ENCODE data around the gene NUBPL.

DNA sequence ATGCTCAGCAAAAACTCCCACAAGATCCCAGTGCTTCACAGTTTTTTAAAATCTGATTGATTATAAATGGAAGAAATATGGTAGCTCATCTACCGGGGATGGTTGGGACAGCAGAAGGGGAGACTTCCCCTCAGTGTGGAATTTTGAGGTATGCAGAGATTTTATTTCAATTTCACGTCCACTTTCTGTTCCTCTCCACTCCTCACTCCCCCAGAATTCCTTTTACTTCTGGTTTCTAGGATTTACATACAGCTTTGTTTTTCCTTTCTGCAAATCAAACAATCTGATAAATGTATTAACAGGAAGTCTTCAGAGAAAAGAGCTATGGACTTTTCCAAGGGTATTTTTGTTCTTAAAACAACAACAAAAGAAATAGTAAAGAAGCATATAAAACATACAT lies 334.4 kb downstream of the NUBPL start:
- TF ChIP-seq, protein P1, sequence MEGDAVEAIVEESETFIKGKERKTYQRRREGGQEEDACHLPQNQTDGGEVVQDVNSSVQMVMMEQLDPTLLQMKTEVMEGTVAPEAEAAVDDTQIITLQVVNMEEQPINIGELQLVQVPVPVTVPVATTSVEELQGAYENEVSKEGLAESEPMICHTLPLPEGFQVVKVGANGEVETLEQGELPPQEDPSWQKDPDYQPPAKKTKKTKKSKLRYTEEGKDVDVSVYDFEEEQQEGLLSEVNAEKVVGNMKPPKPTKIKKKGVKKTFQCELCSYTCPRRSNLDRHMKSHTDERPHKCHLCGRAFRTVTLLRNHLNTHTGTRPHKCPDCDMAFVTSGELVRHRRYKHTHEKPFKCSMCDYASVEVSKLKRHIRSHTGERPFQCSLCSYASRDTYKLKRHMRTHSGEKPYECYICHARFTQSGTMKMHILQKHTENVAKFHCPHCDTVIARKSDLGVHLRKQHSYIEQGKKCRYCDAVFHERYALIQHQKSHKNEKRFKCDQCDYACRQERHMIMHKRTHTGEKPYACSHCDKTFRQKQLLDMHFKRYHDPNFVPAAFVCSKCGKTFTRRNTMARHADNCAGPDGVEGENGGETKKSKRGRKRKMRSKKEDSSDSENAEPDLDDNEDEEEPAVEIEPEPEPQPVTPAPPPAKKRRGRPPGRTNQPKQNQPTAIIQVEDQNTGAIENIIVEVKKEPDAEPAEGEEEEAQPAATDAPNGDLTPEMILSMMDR (conservative IDR thresholded peaks at IDR 0.05 in 1 of 2, IDR thresholded peaks at IDR 0.05 in 1 of 2; ENCODE audit: extremely low read depth in 1 of 2, insufficient read depth in 1 of 2, low read depth in 1 of 2, low read length in 2 of 2) = no peak
- TF ChIP-seq EZH2 (IDR thresholded peaks at IDR 0.05; ENCODE audit: borderline replicate concordance, low read length) = no peak

All from mammary epithelial cell (primary cell).